Activated naive CD8-positive, alpha-beta T cell treated with anti-CD3 and anti-CD28 coated beads, Interleukin-2, amount 10 ng/mL, durations not matched to agents 7 days and 5 days (primary cell): ENCODE results near the gene SPTBN1. TPM values are rescaled to one million over a fixed set of nuclear protein-coding genes. Genes with fewer than 3 reads are reported as not detected.
A peak's percentile ranks its signal among the peaks of the same experiment; 100 is the strongest.
"Not testable (repeated sequence)": the region's sequence is repeated elsewhere in the genome, so short reads cannot be mapped to it uniquely, and the experiment has no call there.

ENCODE experiments used
- ATAC-seq: fragments of 150-1000 bp; cut with Tn5 transposase; one replicate; pipeline ENCODE4 v1.10.0; 2021; ENCODE audit warnings: low read depth, moderate library complexity
- POLR2A ChIA-PET: fragments of 350-600 bp; sonication (Branson Sonifier 250); formaldehyde crosslinking; loops from one replicate; lab custom pipeline; 2021; ENCODE audit warnings: antibody characterized with exemption; lab: Charles Lee
- DNase-seq: peaks from one replicate; pipeline ENCODE4 v3.0.0; 2021
- H3K27ac Mint-ChIP-seq: one replicate; pipeline ENCODE4 v1.8.0; 2022; ENCODE audit warnings: mild to moderate bottlenecking, mixed read lengths
- H3K27me3 Mint-ChIP-seq: one replicate; pipeline ENCODE4 v1.8.0; 2022; ENCODE audit warnings: mild to moderate bottlenecking, moderate library complexity, mixed read lengths
- H3K36me3 Mint-ChIP-seq: one replicate; pipeline ENCODE4 v1.8.0; 2021; ENCODE audit warnings: mild to moderate bottlenecking, mixed read lengths
- H3K4me1 Mint-ChIP-seq: one replicate; pipeline ENCODE4 v1.8.0; 2021; ENCODE audit warnings: mixed read lengths
- H3K4me3 Mint-ChIP-seq: one replicate; pipeline ENCODE4 v1.8.0; 2022; ENCODE audit warnings: mild to moderate bottlenecking, moderate library complexity, mixed read lengths
- H3K9me3 Mint-ChIP-seq: one replicate; pipeline ENCODE4 v1.8.0; 2021; ENCODE audit warnings: mixed read lengths
- total RNA-seq, 2 experiments: library from RNA; stranded (reverse); gene quantifications; one replicate each; pipeline ENCODE4 v1.2.3, GENCODE V29; 2021

The SPTBN1 gene
- total RNA-seq, 2 experiments from 2014 or later = 120 to 127 TPM

GRCh38 chr2:54482715-54483114, 26.6 kb downstream of the SPTBN1 start:
- no peaks in the 10 kb centered on the region for H3K36me3 Mint-ChIP-seq
- peaks cover 2% of the 10 kb centered on the region for H3K27me3 Mint-ChIP-seq
- POLR2A ChIA-PET = no interaction called here
- no peak overlapping the region for H3K27ac Mint-ChIP-seq
- peaks cover 4% of the 10 kb centered on the region for H3K9me3 Mint-ChIP-seq
- ATAC-seq (no peak), DNase-seq (no peak)
- no peaks in the 10 kb centered on the region for H3K4me1 Mint-ChIP-seq
- no peak overlapping the region for H3K4me3 Mint-ChIP-seq

GRCh38 chr2:54483426-54483825, 27.3 kb downstream of the SPTBN1 start:
- peaks cover 2% of the 10 kb centered on the region for H3K27me3 Mint-ChIP-seq
- ATAC-seq (no peak), DNase-seq (no peak)
- no peak overlapping the region for H3K27ac Mint-ChIP-seq
- H3K9me3 Mint-ChIP-seq = peaks cover 4% of the 10 kb centered on the region
- H3K36me3 Mint-ChIP-seq = no peaks in the 10 kb centered on the region
- no peak overlapping the region for H3K4me3 Mint-ChIP-seq
- POLR2A ChIA-PET = no interaction called here
- no peaks in the 10 kb centered on the region for H3K4me1 Mint-ChIP-seq

GRCh38 chr2:54485756-54486155, 29.6 kb downstream of the SPTBN1 start:
- ATAC-seq, H3K4me3 Mint-ChIP-seq, DNase-seq, H3K27ac Mint-ChIP-seq, H3K27me3 Mint-ChIP-seq, H3K4me1 Mint-ChIP-seq, H3K36me3 Mint-ChIP-seq, POLR2A ChIA-PET, H3K9me3 Mint-ChIP-seq: not testable (repeated sequence)

- Mint-ChIP-seq H3K36me3 (no peaks in the 10 kb centered on the region), H3K4me1 (peaks cover 2% of the 10 kb centered on the region), H3K9me3 (peaks cover 3% of the 10 kb centered on the region), H3K27ac (no peak overlapping the region), H3K27me3 (peaks cover 12% of the 10 kb centered on the region), H3K4me3 (no peak overlapping the region)
- ATAC-seq = no peak
- no peak for DNase-seq
- POLR2A ChIA-PET = no interaction called here
Observed at GRCh38 chr2:54486766-54487165, 30.6 kb downstream of the SPTBN1 start.

GRCh38 chr2:54490863-54491262, 34.7 kb downstream of the SPTBN1 start:
- Mint-ChIP-seq H3K4me3 (no peak overlapping the region), H3K36me3 (no peaks in the 10 kb centered on the region), H3K27ac (no peak overlapping the region), H3K4me1 (peaks cover 2% of the 10 kb centered on the region), H3K27me3 (peaks cover 14% of the 10 kb centered on the region), H3K9me3 (peaks cover 1% of the 10 kb centered on the region)
- POLR2A ChIA-PET = no interaction called here
- ATAC-seq (no peak), DNase-seq (no peak)

- Mint-ChIP-seq H3K9me3 (no peaks in the 10 kb centered on the region), H3K27ac (no peak overlapping the region), H3K4me1 (peaks cover 5% of the 10 kb centered on the region), H3K4me3 (no peak overlapping the region), H3K27me3 (peaks cover 18% of the 10 kb centered on the region), H3K36me3 (no peaks in the 10 kb centered on the region)
- no peak for ATAC-seq
- no peak for DNase-seq
- POLR2A ChIA-PET = no interaction called here
Observed at GRCh38 chr2:54492335-54492734, 36.2 kb downstream of the SPTBN1 start.

- H3K9me3 Mint-ChIP-seq = no peaks in the 10 kb centered on the region
- no peak overlapping the region for H3K4me3 Mint-ChIP-seq
- POLR2A ChIA-PET = no interaction called here
- no peak overlapping the region for H3K27ac Mint-ChIP-seq
- ATAC-seq (no peak), DNase-seq (no peak)
- peaks cover 5% of the 10 kb centered on the region for H3K4me1 Mint-ChIP-seq
- H3K36me3 Mint-ChIP-seq = no peaks in the 10 kb centered on the region
- H3K27me3 Mint-ChIP-seq = peaks cover 22% of the 10 kb centered on the region
Observed at GRCh38 chr2:54494087-54494486, 38.0 kb downstream of the SPTBN1 start.

GRCh38 chr2:54496920-54497319, 40.8 kb downstream of the SPTBN1 start:
- ATAC-seq (no peak), DNase-seq (no peak)
- Mint-ChIP-seq H3K4me3 (no peak overlapping the region), H3K27me3 (peaks cover 19% of the 10 kb centered on the region), H3K36me3 (no peaks in the 10 kb centered on the region), H3K4me1 (peaks cover 3% of the 10 kb centered on the region), H3K27ac (no peak overlapping the region), H3K9me3 (no peaks in the 10 kb centered on the region)
- POLR2A ChIA-PET = no interaction called here

GRCh38 chr2:54497763-54498680, 41.9 kb downstream of the SPTBN1 start:
- POLR2A ChIA-PET = no interaction called here
- Mint-ChIP-seq H3K27me3 (peaks cover 19% of the 10 kb centered on the region), H3K9me3 (no peaks in the 10 kb centered on the region), H3K27ac (no peak overlapping the region), H3K4me3 (no peak overlapping the region), H3K36me3 (no peaks in the 10 kb centered on the region), H3K4me1 (peaks cover 3% of the 10 kb centered on the region)
- DNase-seq (no peak), ATAC-seq (no peak)

GRCh38 chr2:54499661-54500060, 43.5 kb downstream of the SPTBN1 start:
- H3K4me3 Mint-ChIP-seq = no peak overlapping the region
- H3K4me1 Mint-ChIP-seq = peaks cover 3% of the 10 kb centered on the region
- POLR2A ChIA-PET = no interaction called here
- no peaks in the 10 kb centered on the region for H3K9me3 Mint-ChIP-seq
- ATAC-seq = no peak
- peaks cover 20% of the 10 kb centered on the region for H3K27me3 Mint-ChIP-seq
- H3K27ac Mint-ChIP-seq = no peak overlapping the region
- no peaks in the 10 kb centered on the region for H3K36me3 Mint-ChIP-seq
- no peak for DNase-seq

GRCh38 chr2:54500404-54501205, 44.5 kb downstream of the SPTBN1 start:
- peaks cover 20% of the 10 kb centered on the region for H3K27me3 Mint-ChIP-seq
- H3K9me3 Mint-ChIP-seq = no peaks in the 10 kb centered on the region
- POLR2A ChIA-PET = no interaction called here
- DNase-seq = no peak
- H3K27ac Mint-ChIP-seq = no peak overlapping the region
- no peak for ATAC-seq
- no peak overlapping the region for H3K4me3 Mint-ChIP-seq
- H3K36me3 Mint-ChIP-seq = no peaks in the 10 kb centered on the region
- peaks cover 3% of the 10 kb centered on the region for H3K4me1 Mint-ChIP-seq

- Mint-ChIP-seq H3K4me1 (no peaks in the 10 kb centered on the region), H3K27me3 (peaks cover 17% of the 10 kb centered on the region), H3K9me3 (no peaks in the 10 kb centered on the region), H3K36me3 (no peaks in the 10 kb centered on the region), H3K4me3 (no peak overlapping the region), H3K27ac (no peak overlapping the region)
- DNase-seq (no peak), ATAC-seq (no peak)
- POLR2A ChIA-PET = no interaction called here
Observed at GRCh38 chr2:54502731-54503130, 46.6 kb downstream of the SPTBN1 start.

- ATAC-seq (peak; percentile 66), DNase-seq (peak; percentile 38)
- POLR2A ChIA-PET = no interaction called here
- Mint-ChIP-seq H3K27me3 (peaks cover 17% of the 10 kb centered on the region), H3K4me1 (no peaks in the 10 kb centered on the region), H3K9me3 (no peaks in the 10 kb centered on the region), H3K36me3 (no peaks in the 10 kb centered on the region), H3K27ac (no peak overlapping the region), H3K4me3 (no peak overlapping the region)
Observed at GRCh38 chr2:54503192-54503591, 47.1 kb downstream of the SPTBN1 start.

- Mint-ChIP-seq H3K27ac (no peak overlapping the region), H3K4me1 (no peaks in the 10 kb centered on the region), H3K36me3 (no peaks in the 10 kb centered on the region), H3K4me3 (no peak overlapping the region), H3K27me3 (peaks cover 15% of the 10 kb centered on the region), H3K9me3 (no peaks in the 10 kb centered on the region)
- no peak for ATAC-seq
- POLR2A ChIA-PET = no interaction called here
- no peak for DNase-seq
Observed at GRCh38 chr2:54503828-54504227, 47.7 kb downstream of the SPTBN1 start.
